HG02943 (cell line): ENCODE data around the gene SMYD5.

Experiments
- ATAC-seq: cut with Tn5 transposase; IDR thresholded peaks from one replicate; pipeline ENCODE4 v1.9.1; 2021; ENCODE audit warnings: mild to moderate bottlenecking, low read depth, moderate library complexity; ENCODE audit not compliant: unreplicated experiment

Gene SMYD5

DNA sequence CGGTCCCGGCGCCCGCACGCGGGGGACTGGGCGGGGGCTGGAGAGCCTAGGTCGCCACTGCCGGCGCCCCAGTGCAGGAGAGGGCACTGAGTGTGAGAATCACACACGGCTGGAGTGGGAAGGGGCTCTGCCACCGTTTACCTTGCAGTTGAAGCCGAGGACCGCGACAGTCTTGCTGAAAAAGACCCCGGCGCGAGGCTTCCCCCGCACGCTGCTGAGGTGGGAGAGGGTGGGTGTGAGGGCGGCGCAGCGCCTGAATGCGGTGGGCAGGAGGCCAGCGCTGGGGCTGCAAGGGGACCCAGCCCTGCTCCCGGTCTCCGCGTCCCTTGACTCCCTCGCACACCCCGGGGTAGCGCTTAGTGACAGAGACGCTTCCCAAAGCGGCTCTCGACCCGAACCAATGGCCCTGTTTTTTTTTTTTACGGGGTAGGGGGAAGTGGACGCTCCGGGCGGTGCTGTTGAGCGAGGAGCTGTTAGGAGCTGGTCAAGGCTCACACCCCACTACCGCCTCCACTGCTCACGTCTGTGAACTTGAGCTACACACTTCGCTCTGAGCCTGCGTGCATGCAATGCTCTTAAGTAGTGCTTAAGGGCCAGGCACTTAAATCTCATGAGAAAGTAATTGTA is 10.9 kb upstream of the SMYD5 start:
- no peak for ATAC-seq

DNA sequence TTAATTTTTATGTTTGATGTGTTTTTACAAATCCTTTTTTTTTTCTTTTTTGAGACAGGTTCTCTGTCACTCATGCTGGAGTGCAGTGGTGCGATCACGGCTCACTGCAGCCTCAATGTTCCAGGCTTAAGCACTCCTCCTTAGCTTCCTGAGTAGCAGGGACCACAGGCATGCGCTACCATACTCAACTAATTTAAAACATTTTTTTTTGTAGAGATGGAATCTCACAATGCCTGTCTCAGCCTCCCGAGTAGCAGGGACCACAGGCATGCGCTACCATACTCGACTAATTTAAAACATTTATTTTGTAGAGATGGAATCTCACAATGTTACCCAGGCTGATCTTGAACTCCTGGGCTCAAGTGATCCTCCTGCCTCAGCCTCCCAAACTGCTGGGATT is 8.4 kb upstream of the SMYD5 start:
- ATAC-seq, result no peak

DNA sequence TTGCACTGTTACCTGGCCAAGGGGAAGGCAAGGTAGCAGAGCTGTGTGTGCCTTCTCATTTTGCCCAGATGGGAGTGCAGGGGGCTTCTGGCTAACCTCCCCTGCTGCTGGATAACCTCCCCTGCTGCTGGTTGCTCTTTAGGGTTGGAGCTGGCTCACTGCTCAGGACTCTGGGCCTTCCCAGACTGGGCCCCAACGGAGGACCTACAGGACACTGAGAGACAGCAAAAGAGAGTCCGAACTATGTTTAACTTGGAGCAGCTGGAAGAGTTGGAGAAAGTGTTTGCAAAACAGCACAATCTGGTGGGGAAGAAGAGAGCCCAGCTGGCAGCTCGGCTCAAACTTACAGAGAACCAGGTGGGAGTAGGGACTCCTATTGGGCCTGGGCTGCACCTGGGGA is 5.8 kb upstream of the SMYD5 start:
- no peak for ATAC-seq

DNA sequence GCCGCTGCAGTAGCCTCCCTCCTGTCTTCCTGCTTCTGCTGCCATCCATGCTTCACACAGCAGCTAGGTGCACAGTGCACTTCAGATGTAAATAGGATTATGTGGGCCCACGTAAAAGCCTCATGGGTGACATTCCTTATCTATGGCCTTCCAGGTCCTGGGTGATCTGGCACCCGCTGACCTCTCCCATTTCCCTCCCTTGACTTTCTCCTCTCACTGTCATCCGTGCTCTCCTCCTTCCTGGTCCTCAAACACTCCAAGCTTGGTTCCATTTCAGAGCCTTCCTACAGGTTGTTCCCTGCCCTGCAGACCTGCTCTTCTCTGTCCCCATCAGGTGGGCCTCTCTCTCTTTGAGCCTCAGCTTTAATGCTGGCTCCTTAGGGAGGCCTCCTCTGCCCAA is 4.0 kb upstream of the SMYD5 start:
- no peak for ATAC-seq

DNA sequence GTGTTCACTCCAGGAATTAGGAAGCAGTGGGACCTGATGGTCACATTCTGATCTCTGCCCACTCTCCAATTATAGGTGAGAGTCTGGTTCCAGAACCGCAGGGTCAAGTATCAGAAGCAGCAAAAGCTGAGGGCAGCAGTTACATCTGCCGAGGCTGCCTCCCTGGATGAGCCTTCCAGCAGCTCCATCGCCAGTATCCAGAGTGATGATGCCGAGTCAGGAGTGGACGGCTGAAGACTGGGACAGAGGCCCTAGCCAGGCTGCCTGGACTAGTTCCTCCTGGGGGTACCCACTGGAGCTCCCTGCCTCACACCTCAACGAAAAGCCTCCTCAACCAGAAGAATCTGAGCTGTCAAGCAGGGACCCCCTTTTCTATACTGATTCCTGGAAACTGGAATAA is 3.3 kb upstream of the SMYD5 start:
- no peak for ATAC-seq

DNA sequence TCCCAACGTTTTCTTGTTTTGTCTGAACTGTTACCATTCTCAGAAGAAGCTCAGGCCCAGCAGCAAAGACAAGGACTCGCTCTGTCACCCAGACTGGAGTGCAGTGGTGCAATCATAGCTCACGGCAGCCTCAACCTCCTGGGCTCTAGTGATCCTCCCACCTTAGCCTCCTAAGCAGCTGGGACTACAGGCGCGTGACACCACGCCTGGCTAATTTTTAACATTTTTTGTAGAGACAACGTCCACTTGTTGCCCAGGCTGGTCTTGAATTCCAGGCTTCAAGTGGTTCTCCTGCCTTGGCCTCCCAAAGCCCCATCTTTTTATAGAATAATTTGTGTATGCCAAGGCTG is 2.0 kb upstream of the SMYD5 start:
- no peak for ATAC-seq

DNA sequence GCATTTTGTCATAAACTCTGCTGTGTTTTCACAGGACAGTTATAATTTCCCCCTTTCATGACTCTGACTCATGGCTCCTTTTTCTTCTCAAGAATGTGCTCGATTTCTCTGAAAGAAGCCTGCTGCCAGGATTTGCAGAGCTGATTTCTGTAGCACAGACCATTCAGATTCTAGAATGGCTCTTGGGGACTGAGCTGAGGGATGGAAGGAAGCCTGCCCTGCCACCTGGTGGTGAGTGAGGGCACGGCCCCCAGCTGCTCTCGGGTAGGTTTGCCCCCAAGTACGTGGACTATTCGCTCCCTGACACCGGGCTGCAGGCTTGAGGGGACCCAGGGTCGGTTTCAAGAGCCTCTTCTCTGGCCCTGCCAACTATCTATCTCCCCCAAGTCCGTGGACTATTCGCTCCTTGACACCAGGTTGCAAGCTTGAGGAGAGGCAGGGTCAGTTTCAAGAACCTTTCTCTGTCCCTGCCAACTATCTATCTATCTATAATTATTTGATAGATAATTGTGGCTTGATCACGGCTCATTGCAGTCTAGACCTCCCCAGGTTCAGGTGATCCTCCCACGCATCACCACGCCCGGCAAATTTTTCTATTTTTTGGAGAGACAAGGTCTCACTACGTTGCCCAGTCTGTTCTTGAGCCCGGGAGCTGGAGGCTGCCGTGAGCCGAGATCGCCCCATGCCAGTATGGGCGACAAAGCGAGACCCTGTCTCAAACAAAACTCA is 1.4 kb upstream of the SMYD5 start:
- peak; percentile 65 for ATAC-seq

DNA sequence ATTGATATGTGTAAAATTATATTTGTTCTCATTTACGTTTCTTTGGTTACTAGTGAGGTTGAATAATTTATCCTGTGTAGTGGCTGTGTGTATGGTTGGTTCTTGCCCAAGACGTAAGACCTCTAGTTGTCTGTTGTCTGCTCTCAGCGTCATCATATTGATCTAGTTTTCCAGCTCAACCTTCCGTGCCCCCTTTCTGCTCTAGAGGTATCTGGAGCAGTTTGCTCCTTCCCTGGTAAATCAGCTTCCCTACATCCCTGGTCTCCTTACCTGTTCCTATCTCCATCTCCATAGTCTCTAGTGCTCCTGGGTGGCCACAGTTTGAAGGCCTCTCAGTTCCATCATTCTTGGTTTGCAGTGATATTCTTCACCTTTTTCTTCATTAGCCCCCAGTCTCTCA is 1.2 kb downstream of the SMYD5 start:
- no peak for ATAC-seq

DNA sequence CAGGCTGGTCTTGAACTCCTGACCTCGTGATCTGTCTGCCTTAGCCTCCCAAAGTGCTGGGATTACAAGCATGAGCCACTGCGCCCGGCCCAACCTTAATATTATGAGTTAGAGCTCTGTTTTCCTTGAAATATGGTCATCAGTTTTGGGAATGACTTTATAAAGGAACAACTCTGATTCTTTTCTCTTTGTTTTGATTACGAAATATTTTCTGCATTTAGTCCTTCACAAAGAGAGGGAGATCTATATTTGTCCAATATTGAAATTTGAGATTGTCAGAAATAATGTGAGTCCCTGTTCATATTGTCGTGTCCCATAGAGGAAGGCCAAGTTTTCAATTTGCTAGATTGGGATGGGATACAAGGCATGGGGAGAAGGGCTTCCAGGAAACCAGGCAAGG is 3.1 kb downstream of the SMYD5 start:
- ATAC-seq, result no peak

DNA sequence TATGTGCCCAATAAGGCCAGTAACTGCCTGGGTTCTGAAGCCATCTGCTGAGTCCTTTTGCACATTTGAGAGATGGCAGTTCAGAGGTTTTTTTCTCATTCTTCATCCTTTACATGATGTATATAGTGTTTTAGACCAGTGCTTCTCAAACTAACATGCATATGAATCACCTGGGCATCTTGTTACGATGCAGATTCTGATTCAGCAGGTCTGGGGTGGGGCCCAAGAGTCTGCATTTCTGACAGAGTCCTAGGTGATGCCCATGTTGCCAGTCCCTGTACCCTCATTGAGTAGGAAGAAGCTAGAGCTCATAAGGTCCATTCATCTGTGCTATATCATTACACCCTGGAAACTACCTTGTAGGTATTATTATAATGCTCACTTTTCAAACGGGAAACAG is 3.8 kb downstream of the SMYD5 start:
- no peak for ATAC-seq

DNA sequence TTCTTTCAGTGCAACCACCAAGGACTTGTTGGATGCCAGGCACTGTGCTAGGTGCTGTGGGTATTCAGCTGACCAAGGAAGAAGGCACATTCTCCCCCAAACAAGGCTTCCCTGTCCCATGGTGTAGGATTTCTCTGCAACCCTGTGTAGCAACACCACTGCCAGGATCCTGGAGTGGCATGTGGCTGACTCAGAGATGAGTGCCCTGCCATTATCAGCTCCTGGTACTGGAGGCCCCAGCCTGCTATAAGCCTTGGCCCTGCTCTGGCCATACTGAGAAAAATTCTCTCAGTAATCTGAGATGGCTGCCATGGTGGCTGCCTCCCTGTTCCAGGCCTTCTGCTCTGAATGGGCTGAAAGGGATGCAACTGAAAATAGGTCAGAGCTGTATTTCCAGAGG is 4.3 kb downstream of the SMYD5 start:
- ATAC-seq, result no peak

DNA sequence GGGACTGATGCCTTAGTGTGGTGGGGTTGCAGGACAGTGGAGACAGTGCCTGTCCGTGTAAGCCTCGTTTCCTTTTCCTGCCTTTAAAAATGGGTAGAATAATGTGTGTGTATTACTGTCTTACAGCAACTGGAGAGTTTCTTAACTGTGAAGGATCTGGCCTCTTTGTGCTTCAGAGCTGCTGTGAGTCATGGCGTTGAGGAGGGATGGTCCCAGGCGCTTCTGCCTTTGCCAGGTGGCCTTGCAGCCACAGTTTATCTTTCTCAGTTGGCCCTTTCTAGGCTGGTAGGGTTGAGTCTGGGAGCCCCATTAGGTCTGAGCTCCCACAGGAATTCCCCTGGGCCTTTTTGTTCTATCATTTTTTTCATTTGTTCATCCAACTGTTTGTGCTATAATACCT is 9.8 kb downstream of the SMYD5 start:
- ATAC-seq, result no peak

DNA sequence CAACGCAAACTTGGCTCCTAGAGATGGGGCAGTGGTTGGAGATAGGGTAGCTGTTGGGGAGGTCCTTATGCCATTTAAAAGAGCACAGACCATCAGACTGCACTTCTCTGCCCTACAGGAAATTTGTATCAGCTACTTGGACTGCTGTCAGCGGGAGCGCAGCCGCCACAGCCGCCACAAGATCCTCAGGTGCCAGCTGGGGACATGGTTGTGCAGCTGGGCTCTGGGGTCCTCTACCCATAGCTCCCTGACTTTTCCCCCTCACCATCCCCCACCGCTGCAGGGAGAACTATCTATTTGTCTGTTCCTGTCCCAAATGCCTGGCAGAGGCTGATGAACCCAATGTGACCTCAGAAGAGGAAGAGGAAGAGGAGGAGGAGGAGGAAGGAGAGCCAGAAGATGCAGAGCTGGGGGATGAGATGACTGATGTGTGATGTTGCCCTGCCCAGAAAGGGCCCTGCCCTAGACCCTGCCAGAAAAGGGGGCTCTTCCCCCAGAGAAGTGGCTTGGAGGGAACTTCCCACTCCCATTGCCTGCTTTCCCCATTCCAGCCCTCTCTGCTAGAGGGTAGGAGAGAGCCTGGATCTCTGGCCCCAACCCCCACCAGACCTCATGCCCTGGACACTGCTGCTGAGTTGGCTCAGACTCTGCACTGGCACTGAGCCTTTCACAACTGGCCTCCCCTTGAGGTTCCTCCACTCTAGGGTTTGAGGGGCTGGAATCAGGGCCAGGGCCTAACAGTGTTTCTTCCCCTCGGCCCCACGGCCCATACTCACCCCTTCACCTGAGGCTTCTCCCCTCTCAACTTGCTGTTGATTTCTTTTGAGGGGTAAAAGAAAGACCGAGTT is 11.7 kb downstream of the SMYD5 start:
- ATAC-seq, result no peak

DNA sequence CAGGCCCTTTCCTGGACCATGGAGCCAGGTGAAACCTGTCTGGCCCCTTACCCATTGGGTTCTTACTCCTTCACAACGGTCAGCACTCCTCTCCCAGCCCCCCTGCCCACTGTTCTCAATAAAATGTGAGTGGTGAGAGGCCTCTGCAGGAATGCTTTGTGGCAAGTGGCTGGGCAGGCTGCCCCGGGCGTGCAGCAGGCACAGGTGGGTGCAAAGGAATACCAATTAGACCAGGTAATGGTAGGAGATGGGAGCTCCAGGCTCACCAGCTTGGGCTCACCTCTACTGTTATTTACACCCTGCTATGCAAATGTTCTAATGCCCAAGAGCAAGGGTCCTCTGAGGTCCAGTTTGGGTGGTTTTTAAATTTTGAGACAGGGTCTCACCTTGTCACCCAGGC is 13.0 kb downstream of the SMYD5 start:
- ATAC-seq, result no peak

DNA sequence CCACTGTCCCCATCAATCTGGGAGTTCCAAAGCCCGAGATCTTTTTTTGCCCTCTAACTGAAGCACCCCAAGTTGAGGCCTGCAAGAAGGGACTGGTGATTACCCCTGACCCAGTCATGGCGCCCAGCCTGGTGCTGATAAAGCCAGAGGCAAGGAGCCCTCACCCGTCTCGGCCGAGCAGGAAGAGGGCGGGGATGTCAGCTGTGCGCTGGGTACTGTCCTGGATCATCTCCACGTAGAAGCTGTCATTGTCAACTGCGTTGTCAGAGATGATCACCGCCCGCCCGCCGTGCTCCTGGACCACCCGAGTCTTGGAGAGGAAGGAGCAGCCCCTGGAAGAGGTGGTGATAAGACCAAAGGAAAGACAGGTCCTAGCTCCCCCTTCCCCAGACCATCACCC is 14.6 kb downstream of the SMYD5 start:
- no peak for ATAC-seq

DNA sequence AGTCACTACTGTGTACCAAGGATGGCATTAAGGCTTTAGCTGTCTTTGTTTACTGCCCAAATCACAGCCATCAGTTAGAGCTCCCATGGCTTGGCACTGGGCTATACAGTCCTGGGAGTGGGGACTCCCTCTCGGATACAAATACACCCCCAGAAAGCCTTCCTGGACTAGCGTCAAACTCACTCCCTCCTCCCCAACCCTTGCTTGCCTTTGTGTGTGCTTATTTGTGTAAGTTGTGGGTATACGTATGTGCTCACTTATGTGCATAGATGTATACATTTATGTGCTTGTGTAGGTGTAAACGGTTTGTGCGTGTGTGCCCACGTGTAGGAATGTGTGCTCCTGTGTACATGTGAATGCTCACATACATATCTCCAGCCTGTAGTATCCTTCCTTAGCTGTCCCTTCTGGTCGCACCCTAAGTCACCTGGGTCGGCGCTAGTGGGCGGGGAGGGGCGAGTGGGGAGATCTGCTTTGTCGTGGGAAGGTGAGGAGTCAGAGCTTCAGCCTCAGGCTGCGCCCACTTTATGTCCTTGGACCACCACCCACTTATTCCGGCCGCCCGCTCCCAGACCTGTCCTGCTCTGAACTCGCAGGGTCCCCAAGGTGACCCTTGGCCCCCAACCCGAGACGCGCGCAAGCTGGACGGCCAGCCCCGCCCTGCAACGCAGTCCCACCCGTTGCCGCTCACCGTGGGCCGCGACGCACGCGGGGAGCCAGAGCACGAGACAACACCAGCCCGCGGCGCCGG is 18.5 kb downstream of the SMYD5 start:
- peak; percentile 4 for ATAC-seq

DNA sequence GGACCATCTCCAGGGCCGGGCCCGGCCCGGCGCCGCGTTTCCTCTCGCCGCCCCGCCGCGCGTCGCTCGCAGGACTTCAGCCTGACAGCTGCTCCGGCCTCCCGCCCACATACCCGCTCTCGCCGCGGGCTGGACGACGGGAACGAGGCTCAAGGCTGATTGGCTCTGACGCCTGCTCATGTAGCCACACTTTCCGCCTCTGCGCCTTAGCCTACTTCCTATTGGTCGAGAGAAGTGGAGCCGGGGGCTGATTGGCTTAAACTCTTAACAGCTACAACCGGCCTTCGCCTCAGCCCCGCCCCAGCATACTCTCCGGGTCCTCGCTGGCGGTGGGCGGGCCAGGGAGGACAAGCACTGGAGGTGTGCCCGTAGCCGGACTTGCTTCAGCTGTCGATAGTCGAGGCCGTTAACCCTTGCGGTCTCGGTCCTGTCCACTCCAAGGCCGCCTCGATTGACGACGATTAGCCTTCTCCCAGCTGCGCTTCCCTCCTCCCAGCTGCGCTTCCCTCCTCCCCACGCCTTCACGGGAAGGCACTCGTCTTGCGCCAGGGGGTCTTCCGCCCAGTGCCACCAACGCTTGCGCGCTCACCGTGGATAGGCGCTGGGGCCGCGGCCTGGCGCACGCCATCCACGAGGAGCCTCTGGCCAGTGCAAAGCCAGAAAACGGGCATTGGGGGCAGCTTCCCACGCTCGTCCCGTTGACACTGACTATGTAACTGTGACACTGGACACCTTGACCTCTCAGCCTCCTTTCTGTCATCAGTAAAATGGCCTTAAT is 19.3 kb downstream of the SMYD5 start, which contains the start of gene PRADC1:
TSS of gene PRADC1 (minus strand) at position 86 of the 778 bp plus-strand sequence. CDS start at position 7, 79 bp downstream.
- ATAC-seq, result peak; percentile 88

DNA sequence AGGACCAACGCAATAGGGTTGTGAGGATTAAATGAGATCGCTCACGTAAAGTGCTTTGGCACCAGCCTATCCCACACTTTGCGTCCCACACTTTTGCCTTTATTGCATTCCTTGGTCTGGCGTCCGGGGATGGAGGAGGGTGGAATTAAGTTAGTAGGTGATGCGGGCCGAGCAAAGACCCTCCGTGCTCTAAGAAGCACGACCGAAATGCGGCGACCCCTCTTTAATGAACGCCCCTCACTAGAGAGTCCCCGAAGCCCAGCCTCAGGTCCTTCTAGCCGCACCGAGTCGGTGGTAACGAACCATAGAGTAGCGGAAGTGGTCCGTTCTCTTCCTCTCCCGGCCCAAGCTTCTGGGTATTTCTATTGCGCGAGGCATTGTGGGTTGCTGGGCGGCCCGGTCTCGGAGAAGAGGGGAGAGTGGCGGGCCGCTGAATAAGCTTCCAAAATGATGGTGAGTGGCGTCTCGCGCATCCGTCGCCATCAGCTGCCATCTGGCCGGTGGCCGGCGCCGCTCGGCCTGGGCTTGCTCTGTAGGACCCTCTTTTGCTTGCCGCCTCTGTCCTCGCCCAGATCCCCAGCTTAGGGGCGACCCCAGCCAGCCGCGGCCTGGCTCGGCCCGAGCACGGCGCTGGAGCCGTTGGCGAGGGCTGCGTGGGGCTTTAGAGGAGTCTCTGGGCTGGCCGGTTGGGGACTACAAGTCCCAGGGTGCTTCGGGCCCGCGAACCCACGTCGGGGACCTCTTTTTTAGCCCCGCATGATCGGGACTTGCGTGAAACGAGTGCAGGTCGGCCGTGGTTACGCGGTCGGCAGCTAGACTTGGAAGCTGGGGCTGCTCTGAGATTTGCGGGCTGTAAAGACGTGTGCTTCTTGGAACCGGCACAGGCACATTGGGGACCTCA is 20.1 kb downstream of the SMYD5 start, which contains the start of gene CCT7:
TSS of gene CCT7 (plus strand) at position 377 of the 901 bp plus-strand sequence. CDS start at position 448, 71 bp downstream.
- ATAC-seq, result peak; percentile 55
